Activated CD4-positive, alpha-beta memory T cell treated with anti-CD3 and anti-CD28 coated beads, Interleukin-2, amount 10 ng/mL, durations not matched to agents 7 days and 5 days (primary cell): ENCODE data around the gene TRAPPC10. TPM values are rescaled to one million over a fixed set of nuclear protein-coding genes. Genes with fewer than 3 reads are reported as not detected.

Experiments
- CTCF ChIA-PET: fragments of 350-600 bp; sonication (Branson Sonifier 250); formaldehyde crosslinking; loops from one replicate; lab custom pipeline; 2021; ENCODE audit warnings: antibody characterized with exemption, inconsistent platforms; lab: Charles Lee
- POLR2A ChIA-PET: fragments of 350-600 bp; sonication (Branson Sonifier 250); formaldehyde crosslinking; loops from one replicate; lab custom pipeline; 2021; ENCODE audit warnings: antibody characterized with exemption; lab: Charles Lee
- DNase-seq: peaks from one replicate; pipeline ENCODE4 v3.0.0-alpha.2; 2020
- H3K27ac Mint-ChIP-seq: one replicate; pipeline ENCODE4 v1.8.0; 2021; ENCODE audit warnings: mild to moderate bottlenecking, mixed read lengths
- H3K27me3 Mint-ChIP-seq: one replicate; pipeline ENCODE4 v1.8.0; 2021; ENCODE audit warnings: mixed read lengths
- H3K36me3 Mint-ChIP-seq: one replicate; pipeline ENCODE4 v1.8.0; 2021; ENCODE audit warnings: low read depth, mixed read lengths
- H3K4me1 Mint-ChIP-seq: one replicate; pipeline ENCODE4 v1.8.0; 2021; ENCODE audit warnings: mixed read lengths
- H3K4me3 Mint-ChIP-seq: one replicate; pipeline ENCODE4 v1.8.0; 2021; ENCODE audit warnings: mild to moderate bottlenecking, mixed read lengths
- H3K9me3 Mint-ChIP-seq: one replicate; pipeline ENCODE4 v1.8.0; 2021; ENCODE audit warnings: mixed read lengths
- total RNA-seq, 2 experiments: library from RNA; stranded (reverse); gene quantifications; one replicate each; pipeline ENCODE4 v1.2.3, GENCODE V29; 2021

TRAPPC10 gene, protein sequence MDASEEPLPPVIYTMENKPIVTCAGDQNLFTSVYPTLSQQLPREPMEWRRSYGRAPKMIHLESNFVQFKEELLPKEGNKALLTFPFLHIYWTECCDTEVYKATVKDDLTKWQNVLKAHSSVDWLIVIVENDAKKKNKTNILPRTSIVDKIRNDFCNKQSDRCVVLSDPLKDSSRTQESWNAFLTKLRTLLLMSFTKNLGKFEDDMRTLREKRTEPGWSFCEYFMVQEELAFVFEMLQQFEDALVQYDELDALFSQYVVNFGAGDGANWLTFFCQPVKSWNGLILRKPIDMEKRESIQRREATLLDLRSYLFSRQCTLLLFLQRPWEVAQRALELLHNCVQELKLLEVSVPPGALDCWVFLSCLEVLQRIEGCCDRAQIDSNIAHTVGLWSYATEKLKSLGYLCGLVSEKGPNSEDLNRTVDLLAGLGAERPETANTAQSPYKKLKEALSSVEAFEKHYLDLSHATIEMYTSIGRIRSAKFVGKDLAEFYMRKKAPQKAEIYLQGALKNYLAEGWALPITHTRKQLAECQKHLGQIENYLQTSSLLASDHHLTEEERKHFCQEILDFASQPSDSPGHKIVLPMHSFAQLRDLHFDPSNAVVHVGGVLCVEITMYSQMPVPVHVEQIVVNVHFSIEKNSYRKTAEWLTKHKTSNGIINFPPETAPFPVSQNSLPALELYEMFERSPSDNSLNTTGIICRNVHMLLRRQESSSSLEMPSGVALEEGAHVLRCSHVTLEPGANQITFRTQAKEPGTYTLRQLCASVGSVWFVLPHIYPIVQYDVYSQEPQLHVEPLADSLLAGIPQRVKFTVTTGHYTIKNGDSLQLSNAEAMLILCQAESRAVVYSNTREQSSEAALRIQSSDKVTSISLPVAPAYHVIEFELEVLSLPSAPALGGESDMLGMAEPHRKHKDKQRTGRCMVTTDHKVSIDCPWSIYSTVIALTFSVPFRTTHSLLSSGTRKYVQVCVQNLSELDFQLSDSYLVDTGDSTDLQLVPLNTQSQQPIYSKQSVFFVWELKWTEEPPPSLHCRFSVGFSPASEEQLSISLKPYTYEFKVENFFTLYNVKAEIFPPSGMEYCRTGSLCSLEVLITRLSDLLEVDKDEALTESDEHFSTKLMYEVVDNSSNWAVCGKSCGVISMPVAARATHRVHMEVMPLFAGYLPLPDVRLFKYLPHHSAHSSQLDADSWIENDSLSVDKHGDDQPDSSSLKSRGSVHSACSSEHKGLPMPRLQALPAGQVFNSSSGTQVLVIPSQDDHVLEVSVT
- total RNA-seq = 10 to 100 TPM; 76.0 to 76.5 TPM

DNA sequence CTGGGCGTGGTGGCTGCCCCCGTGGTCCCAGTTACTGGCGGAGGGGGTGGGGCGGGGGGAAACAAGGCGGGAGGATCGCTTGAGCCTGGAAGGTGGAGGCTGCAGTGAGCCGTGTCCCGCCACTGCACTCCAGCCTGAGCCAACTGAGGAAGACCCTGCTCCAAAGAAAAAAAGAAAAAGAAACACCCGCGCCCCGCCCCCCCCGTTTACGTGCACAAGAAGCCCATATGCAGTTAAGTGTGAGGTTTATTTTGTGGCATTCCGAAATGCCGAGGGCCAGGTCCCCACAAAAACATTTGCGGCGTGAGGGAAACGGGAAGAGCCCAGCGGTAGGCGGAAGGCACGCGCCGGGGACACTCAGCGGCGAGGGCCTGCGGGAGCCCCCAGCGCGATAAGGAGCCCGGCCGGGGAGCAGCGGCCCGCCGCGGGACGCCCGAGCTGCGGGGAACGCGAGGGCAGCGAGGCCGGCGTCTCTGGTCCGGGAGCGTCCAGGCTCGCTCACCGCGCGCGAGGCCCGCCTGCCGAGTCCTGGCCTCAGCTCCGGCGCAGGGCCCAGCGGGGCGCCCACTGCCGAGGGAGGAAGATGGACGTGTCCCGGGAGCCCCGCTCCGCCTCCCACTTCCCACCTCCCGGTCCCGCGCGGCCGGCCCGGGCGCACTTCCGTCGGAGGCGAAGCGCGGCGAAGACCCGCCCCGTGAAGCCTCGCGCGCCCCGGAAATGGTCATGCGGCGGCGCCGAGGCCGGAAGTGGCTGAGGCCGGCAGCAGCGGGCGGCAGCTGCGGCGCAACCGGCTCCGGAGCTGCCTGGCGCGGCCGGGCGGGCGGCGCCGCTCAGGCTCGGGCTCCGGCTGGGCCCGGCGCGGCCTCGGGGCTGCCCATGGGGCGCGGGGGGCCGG is at the start of gene TRAPPC10:
TRAPPC10 (plus strand) TSS at position 731 of the 895 bp plus-strand sequence. CDS start 185 bp downstream, outside the sequence.
- H3K27ac Mint-ChIP-seq = peak within 1 kb of the TSS; percentile 95
- CTCF ChIA-PET = no interaction called here
- POLR2A ChIA-PET = interaction anchor here (0.7 to 5.3 kb wide), 20 partner anchors 9 to 445 kb away, joined by 3 to 71 read pairs (median 4); partner anchors contain the start of gene RRP1
- H3K36me3 Mint-ChIP-seq = peaks cover 22% of the 10 kb centered on the region
- DNase-seq = peak; percentile 86
- no peaks in the 10 kb centered on the region for H3K9me3 Mint-ChIP-seq
- H3K4me3 Mint-ChIP-seq = peak within 1 kb of the TSS; percentile 96
- H3K4me1 Mint-ChIP-seq = peaks cover 44% of the 10 kb centered on the region
- no peaks in the 10 kb centered on the region for H3K27me3 Mint-ChIP-seq

GRCh38 chr21:43965911-43966585 is 46.1 kb upstream of the TRAPPC10 start:
- H3K4me3 Mint-ChIP-seq = no peak overlapping the region
- no peaks in the 10 kb centered on the region for H3K9me3 Mint-ChIP-seq
- POLR2A ChIA-PET = no interaction called here
- H3K27me3 Mint-ChIP-seq = no peaks in the 10 kb centered on the region
- CTCF ChIA-PET = no interaction called here
- no peak overlapping the region for H3K27ac Mint-ChIP-seq
- H3K36me3 Mint-ChIP-seq = peaks cover 21% of the 10 kb centered on the region
- no peak for DNase-seq
- H3K4me1 Mint-ChIP-seq = no peaks in the 10 kb centered on the region

GRCh38 chr21:43966946-43967512 is 45.1 kb upstream of the TRAPPC10 start:
- Mint-ChIP-seq H3K4me1 (no peaks in the 10 kb centered on the region), H3K9me3 (no peaks in the 10 kb centered on the region), H3K27ac (no peak overlapping the region), H3K27me3 (no peaks in the 10 kb centered on the region), H3K4me3 (no peak overlapping the region), H3K36me3 (peaks cover 27% of the 10 kb centered on the region)
- POLR2A ChIA-PET = no interaction called here
- CTCF ChIA-PET = no interaction called here
- no peak for DNase-seq

- CTCF ChIA-PET = no interaction called here
- peaks cover 25% of the 10 kb centered on the region for H3K36me3 Mint-ChIP-seq
- no peaks in the 10 kb centered on the region for H3K9me3 Mint-ChIP-seq
- POLR2A ChIA-PET = no interaction called here
- no peak overlapping the region for H3K4me3 Mint-ChIP-seq
- no peak overlapping the region for H3K27ac Mint-ChIP-seq
- H3K27me3 Mint-ChIP-seq = no peaks in the 10 kb centered on the region
- no peaks in the 10 kb centered on the region for H3K4me1 Mint-ChIP-seq
- DNase-seq = no peak
These were observed 44.1 kb upstream of the TRAPPC10 start for GRCh38 chr21:43967981-43968380.

GRCh38 chr21:43968410-43969114 is 43.5 kb upstream of the TRAPPC10 start:
- ChIA-PET CTCF (no interaction called here), POLR2A (no interaction called here)
- H3K27ac Mint-ChIP-seq = no peak overlapping the region
- no peaks in the 10 kb centered on the region for H3K4me1 Mint-ChIP-seq
- H3K36me3 Mint-ChIP-seq = peaks cover 24% of the 10 kb centered on the region
- H3K9me3 Mint-ChIP-seq = no peaks in the 10 kb centered on the region
- H3K4me3 Mint-ChIP-seq = no peak overlapping the region
- H3K27me3 Mint-ChIP-seq = no peaks in the 10 kb centered on the region
- DNase-seq = no peak

- POLR2A ChIA-PET = no interaction called here
These were observed 43.0 kb upstream of the TRAPPC10 start for GRCh38 chr21:43969115-43969444.

GRCh38 chr21:43970551-43970950 is 41.6 kb upstream of the TRAPPC10 start:
- Mint-ChIP-seq H3K36me3 (peaks cover 37% of the 10 kb centered on the region), H3K9me3 (no peaks in the 10 kb centered on the region), H3K27ac (no peak overlapping the region), H3K27me3 (no peaks in the 10 kb centered on the region), H3K4me1 (peaks cover 12% of the 10 kb centered on the region), H3K4me3 (no peak overlapping the region)
- DNase-seq = no peak
- POLR2A ChIA-PET = no interaction called here
- CTCF ChIA-PET = no interaction called here

More at GRCh38 chr21:43969115-43969444, 43.0 kb upstream of the TRAPPC10 start:
- H3K4me1 Mint-ChIP-seq = no peaks in the 10 kb centered on the region
- CTCF ChIA-PET = no interaction called here
- no peak overlapping the region for H3K4me3 Mint-ChIP-seq
- H3K36me3 Mint-ChIP-seq = peaks cover 27% of the 10 kb centered on the region
- H3K9me3 Mint-ChIP-seq = no peaks in the 10 kb centered on the region
- no peaks in the 10 kb centered on the region for H3K27me3 Mint-ChIP-seq
- no peak overlapping the region for H3K27ac Mint-ChIP-seq
- DNase-seq = no peak

DNA sequence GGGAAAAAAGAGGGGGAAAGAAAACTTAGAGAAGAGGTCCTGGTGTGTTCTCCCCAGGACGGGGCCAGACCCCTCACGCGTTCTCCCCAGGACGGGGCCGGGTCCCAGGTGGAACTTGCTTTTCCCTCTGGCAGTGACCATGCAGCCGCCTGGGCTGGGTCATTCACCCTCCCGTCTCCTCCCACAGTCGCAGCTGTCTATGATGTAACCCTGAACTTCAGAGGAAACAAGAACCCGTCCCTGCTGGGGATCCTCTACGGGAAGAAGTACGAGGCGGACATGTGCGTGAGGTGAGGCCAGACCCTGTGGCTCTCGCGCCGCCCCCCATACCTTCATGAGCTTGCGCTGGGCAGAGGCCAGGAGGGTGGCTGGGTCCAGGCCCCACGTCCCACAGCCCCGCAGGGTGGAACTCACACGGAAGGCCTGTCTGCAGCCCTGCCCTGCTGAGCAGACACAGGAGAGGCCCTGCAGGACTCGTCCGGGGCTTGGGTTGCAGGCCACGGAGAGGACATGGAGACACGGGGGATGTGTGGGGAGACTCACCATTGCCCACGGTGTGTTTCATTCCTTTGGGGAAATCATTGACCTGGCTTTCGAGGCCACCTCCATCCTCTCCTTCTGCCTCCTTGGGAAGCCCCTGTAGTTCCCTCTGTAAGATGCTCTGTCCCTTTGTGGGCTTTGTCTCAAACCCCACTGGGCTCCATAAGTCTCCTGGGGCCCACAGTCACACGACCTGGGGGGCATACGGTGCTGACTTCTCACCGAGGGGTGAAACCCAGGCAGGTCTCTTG is 40.7 kb upstream of the TRAPPC10 start:
- POLR2A ChIA-PET = no interaction called here
- Mint-ChIP-seq H3K4me1 (peaks cover 13% of the 10 kb centered on the region), H3K27ac (no peak overlapping the region), H3K36me3 (peaks cover 37% of the 10 kb centered on the region), H3K27me3 (no peaks in the 10 kb centered on the region), H3K4me3 (no peak overlapping the region), H3K9me3 (no peaks in the 10 kb centered on the region)
- CTCF ChIA-PET = no interaction called here
- DNase-seq = no peak

DNA sequence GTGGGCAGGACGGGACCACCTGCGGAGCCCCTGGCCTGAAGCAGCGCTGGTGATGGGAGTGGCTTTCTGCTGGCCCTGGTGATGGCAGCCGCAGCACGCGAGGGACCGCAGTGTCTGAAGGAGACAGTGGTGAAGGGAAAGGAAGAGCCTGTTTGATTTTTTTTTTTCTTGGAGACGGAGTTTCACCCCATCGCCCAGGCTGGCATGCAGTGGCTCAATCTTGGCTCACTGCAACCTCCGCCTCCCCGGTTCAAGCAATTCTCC is 40.2 kb upstream of the TRAPPC10 start:
- DNase-seq = no peak
- ChIA-PET CTCF (no interaction called here), POLR2A (no interaction called here)
- Mint-ChIP-seq H3K27ac (no peak overlapping the region), H3K36me3 (peaks cover 37% of the 10 kb centered on the region), H3K9me3 (no peaks in the 10 kb centered on the region), H3K4me1 (peaks cover 13% of the 10 kb centered on the region), H3K4me3 (no peak overlapping the region), H3K27me3 (no peaks in the 10 kb centered on the region)

DNA sequence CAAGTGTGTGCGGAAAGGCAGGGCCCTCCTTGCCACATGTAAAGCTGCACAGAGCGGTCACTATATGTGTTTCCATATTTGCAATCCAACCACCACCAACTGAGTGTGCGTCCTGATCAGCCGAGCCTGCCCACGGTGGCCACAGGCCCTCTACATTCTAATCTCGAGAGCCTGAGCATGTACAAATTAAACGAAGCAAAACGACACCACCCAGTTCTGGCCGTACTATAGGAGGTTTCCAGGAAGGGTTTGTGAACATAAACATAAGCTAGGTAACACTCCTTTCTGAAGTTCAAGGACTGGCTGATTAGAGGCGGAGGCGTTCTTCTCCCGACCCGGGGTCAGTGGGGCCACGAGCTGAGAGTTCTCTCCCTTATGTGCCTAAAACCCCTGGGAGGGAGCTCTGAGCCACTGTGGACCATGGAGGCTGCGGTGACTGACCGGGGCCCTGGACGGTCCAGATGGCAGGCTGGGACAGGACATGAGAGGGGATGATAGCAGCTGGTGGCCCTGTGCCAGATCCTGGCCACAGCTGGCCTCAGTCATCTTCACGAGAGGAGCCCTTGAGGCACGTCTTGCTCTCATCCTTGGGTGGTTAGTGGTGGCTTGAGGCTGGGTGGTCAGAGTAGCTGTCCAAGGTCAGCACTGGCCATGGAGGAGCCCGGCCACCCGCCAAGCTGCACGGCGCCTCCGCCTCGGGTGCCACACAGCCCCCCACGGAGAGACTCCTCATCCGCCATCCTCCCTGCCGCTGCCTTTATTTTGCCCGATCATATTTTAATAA is 39.1 kb upstream of the TRAPPC10 start:
- no peaks in the 10 kb centered on the region for H3K9me3 Mint-ChIP-seq
- POLR2A ChIA-PET = no interaction called here
- H3K36me3 Mint-ChIP-seq = peaks cover 37% of the 10 kb centered on the region
- no peak overlapping the region for H3K27ac Mint-ChIP-seq
- no peaks in the 10 kb centered on the region for H3K27me3 Mint-ChIP-seq
- no peak for DNase-seq
- CTCF ChIA-PET = interaction anchor here (0.5 to 1.2 kb wide), 2 partner anchors 14 to 35 kb away, joined by 3 to 5 read pairs; no protein-coding TSS in a partner anchor
- no peak overlapping the region for H3K4me3 Mint-ChIP-seq
- peaks cover 16% of the 10 kb centered on the region for H3K4me1 Mint-ChIP-seq
